Kidney (tissue), 14 donors: ENCODE results near the gene MTHFSD. TPM values are rescaled to one million over a fixed set of nuclear protein-coding genes. Genes with fewer than 3 reads are reported as not detected.

Experiments used
- DNase-seq, 5 donors: peaks; one replicate each; pipeline ENCODE4 v3.0.0-alpha.2; 2013 to 2020
- FAIRE-seq: peaks from 2 replicates; lab custom pipeline; 2012; peaks lifted over from hg19 to GRCh38; lab: Jason Lieb, UNC
- H3K27ac ChIP-seq, 2 donors: one replicate each; pipeline ENCODE4 v1.7.0; 2013; ENCODE audit warnings: low read depth in 2 of 2, low read length in 2 of 2, inconsistent platforms in 1 of 2
- H3K27me3 ChIP-seq: one replicate; pipeline ENCODE4 v1.7.1; 2013; ENCODE audit warnings: low read length, inconsistent platforms; ENCODE audit not compliant: control insufficient read depth, insufficient read depth
- H3K36me3 ChIP-seq, 3 donors: one replicate each; pipeline versions ENCODE4 v1.7.0 to v1.7.1; 2013; ENCODE audit warnings: low read length in 3 of 3, control low read depth in 1 of 3, inconsistent platforms in 1 of 3; ENCODE audit not compliant: insufficient read depth in 3 of 3, control insufficient read depth in 2 of 3
- H3K4me1 ChIP-seq, 3 donors: one replicate each; pipeline versions ENCODE4 v1.7.0 to v1.7.1; 2013; ENCODE audit warnings: low read length in 3 of 3, inconsistent platforms in 1 of 3, low read depth in 1 of 3; ENCODE audit not compliant: control insufficient read depth in 2 of 3, insufficient read depth in 2 of 3
- H3K4me3 ChIP-seq, 3 donors: one replicate each; pipeline versions ENCODE4 v1.7.0 to v1.8.1; 2013; ENCODE audit warnings: low read length in 3 of 3, control low read depth in 1 of 3, inconsistent platforms in 1 of 3
- H3K9ac ChIP-seq, 3 donors: one replicate each; pipeline versions ENCODE4 v1.7.0 to v1.7.1; 2013; ENCODE audit warnings: low read length in 3 of 3, control low read depth in 1 of 3, inconsistent platforms in 1 of 3
- H3K9me3 ChIP-seq, 3 donors: one replicate each; pipeline versions ENCODE4 v1.7.0 to v1.7.1; 2013; ENCODE audit warnings: low read length in 3 of 3, control low read depth in 1 of 3, inconsistent platforms in 1 of 3; ENCODE audit not compliant: control insufficient read depth in 2 of 3, insufficient read depth in 1 of 3
- intact Hi-C: fragments of 100-400 bp; cut with DNase I; formaldehyde crosslinking; loops from one replicate; pipeline ENCODE4 v1.11.1; 2022
- polyA plus RNA-seq: library from polyadenylated mRNA; stranded (reverse); fragments of 350-450 nt; fragmentation: Illumina TruSeq; extraction: RNeasy Lipid Tissue Mini Kit (QIAGEN cat#74804); gene quantifications from one replicate; pipeline ENCODE4 v1.2.3, GENCODE V29; 2014; ENCODE audit warnings: low read depth, low replicate concordance; ENCODE audit not compliant: insufficient read depth
- total RNA-seq: library from RNA; stranded (reverse); fragmentation: NEBNext Ultra II Directional; extraction: Animal tissue kit (Norgen Biotek cat#: 25700); gene quantifications from one replicate; pipeline ENCODE4 v1.2.1, GENCODE V29; 2021
- TF ChIP-seq, protein P1 (sequence below): IDR thresholded peaks from 3 replicates; pipeline ENCODE4 v1.5.1; 2012; ENCODE audit warnings: mild to moderate bottlenecking, moderate library complexity, borderline replicate concordance; ENCODE audit not compliant: insufficient read depth; ENCODE audit errors: extremely low read depth
- donor health status: control.
- donor health status: control.
- donor health status: control.
- donor health status: control.
- donor health status: control.
- donor health status: DM: yes; HTN: yes; CAD: no.
- donor health status: Normal renal cell carcinoma (clear cell type).

MTHFSD gene
- total and polyA plus RNA-seq, 2 donors from 2014 or later: 11.3 to 26.2 TPM

DNA sequence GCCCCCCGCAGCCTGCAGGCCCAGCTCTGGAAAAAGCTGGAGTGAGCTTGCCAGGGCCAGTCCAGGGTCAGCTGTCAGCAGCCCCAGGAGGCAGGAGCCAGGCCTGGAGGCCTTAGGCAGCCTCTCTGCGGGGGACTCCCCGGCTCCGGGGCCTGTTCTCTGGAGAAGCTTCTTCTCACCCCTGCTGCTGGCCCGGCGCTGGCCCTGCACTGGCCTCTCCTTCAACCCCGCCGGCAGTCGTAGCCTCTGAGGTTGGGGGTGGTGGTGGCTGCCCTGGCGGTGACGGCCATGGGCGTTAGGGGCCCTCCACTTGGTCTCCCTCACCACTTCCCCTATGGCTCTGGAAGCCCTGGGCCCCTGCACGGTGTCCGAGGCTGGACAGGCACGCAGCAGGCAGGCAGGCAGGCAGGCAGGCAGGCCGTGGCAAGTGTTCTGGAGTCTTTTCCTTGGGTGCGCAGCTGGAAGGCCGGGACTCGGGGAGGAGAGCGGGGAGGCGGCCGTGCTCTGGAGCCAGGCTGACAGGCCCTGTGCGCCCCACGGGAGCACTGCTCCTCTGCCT is 42.7 kb downstream of the MTHFSD start:
- intact Hi-C loops: loop anchor here (10.0 kb wide), 1 partner anchor 698 kb away; no protein-coding TSS in a partner anchor
- no peak overlapping the region for H3K4me3 ChIP-seq
- H3K36me3 ChIP-seq: no peaks in the 10 kb centered on the region
- no peak overlapping the region for H3K9ac ChIP-seq
- no peaks in the 10 kb centered on the region for H3K9me3 ChIP-seq
- FAIRE-seq: no peak
- H3K27me3 ChIP-seq: peaks cover 58% of the 10 kb centered on the region
- no peak overlapping the region for H3K27ac ChIP-seq
- TF ChIP-seq, protein P1, sequence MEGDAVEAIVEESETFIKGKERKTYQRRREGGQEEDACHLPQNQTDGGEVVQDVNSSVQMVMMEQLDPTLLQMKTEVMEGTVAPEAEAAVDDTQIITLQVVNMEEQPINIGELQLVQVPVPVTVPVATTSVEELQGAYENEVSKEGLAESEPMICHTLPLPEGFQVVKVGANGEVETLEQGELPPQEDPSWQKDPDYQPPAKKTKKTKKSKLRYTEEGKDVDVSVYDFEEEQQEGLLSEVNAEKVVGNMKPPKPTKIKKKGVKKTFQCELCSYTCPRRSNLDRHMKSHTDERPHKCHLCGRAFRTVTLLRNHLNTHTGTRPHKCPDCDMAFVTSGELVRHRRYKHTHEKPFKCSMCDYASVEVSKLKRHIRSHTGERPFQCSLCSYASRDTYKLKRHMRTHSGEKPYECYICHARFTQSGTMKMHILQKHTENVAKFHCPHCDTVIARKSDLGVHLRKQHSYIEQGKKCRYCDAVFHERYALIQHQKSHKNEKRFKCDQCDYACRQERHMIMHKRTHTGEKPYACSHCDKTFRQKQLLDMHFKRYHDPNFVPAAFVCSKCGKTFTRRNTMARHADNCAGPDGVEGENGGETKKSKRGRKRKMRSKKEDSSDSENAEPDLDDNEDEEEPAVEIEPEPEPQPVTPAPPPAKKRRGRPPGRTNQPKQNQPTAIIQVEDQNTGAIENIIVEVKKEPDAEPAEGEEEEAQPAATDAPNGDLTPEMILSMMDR: no peak
- peaks cover 0 to 13% (median 0%) of the 10 kb centered on the region in 3 donors for H3K4me1 ChIP-seq
- DNase-seq: peak in 1 of 5 donors; percentile 67

GRCh38 chr16:86511317-86512161 is 43.5 kb downstream of the MTHFSD start:
- H3K4me1 ChIP-seq: peaks cover 0 to 13% (median 0%) of the 10 kb centered on the region in 3 donors
- DNase-seq (peak in 2 of 5 donors; percentile 48 to 70), FAIRE-seq (no peak)
- H3K27ac ChIP-seq: peak overlapping the region in 1 of 2 donors; percentile 6
- no peak overlapping the region for H3K9ac ChIP-seq
- no peaks in the 10 kb centered on the region for H3K36me3 ChIP-seq
- intact Hi-C loops: loop anchor here (10.0 kb wide), 1 partner anchor 697 kb away; no protein-coding TSS in a partner anchor
- peaks cover 59% of the 10 kb centered on the region for H3K27me3 ChIP-seq
- no peaks in the 10 kb centered on the region for H3K9me3 ChIP-seq
- no peak overlapping the region for H3K4me3 ChIP-seq
- TF ChIP-seq, protein P1: no peak

DNA sequence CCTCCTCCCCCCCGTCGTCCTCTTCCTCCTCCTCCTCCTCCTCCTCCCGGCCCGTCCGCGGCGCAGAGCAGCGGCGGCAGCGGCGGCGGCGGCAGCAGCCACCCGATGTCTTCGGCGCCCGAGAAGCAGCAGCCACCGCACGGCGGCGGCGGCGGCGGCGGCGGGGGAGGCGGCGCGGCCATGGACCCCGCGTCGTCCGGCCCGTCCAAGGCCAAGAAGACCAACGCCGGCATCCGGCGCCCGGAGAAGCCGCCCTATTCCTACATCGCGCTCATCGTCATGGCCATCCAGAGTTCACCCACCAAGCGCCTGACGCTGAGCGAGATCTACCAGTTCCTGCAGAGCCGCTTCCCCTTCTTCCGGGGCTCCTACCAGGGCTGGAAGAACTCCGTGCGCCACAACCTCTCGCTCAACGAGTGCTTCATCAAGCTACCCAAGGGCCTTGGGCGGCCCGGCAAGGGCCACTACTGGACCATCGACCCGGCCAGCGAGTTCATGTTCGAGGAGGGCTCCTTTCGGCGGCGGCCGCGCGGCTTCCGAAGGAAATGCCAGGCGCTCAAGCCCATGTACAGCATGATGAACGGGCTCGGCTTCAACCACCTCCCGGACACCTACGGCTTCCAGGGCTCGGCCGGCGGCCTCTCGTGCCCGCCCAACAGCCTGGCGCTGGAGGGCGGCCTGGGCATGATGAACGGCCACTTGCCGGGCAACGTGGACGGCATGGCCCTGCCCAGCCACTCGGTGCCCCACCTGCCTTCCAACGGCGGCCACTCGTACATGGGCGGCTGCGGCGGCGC is 44.4 kb downstream of the MTHFSD start, which contains the start of gene FOXF1:
TSS of gene FOXF1 (plus strand) at position 63 of the 797 bp plus-strand sequence. CDS start at position 106, 43 bp downstream.
- intact Hi-C loops: loop anchor here (10.0 kb wide), 1 partner anchor 696 kb away; no protein-coding TSS in a partner anchor
- peak in 4 of 5 donors; percentile 43 to 84 (median 48) for DNase-seq
- Histone ChIP-seq H3K4me1 (peaks cover 0 to 13% (median 0%) of the 10 kb centered on the region in 3 donors), H3K27me3 (peaks cover 60% of the 10 kb centered on the region), H3K36me3 (no peaks in the 10 kb centered on the region), H3K27ac (peak within 1 kb of the TSS; percentile 76 to 77), H3K9ac (peak within 1 kb of the TSS in 1 of 3 donors; percentile 26), H3K9me3 (no peaks in the 10 kb centered on the region), H3K4me3 (peak within 1 kb of the TSS in 2 of 3 donors; percentile 48 to 60)
- no peak for FAIRE-seq
- TF ChIP-seq, protein P1: no peak
